Spleen (tissue), 7 donors: Measurements from ENCODE around the gene GLYR1.

Source experiments
- POLR2A ChIP-seq, 3 donors: fragments of 450-650 bp; IDR thresholded peaks; one replicate each; pipeline ENCODE4 v1.5.1; 2017; ENCODE audit warnings: antibody characterized with exemption in 3 of 3, mild to moderate bottlenecking in 1 of 3
- TF ChIP-seq, protein P1 (sequence below), 11 experiments: fragments of 200-600 bp in 7 of 11; fragments of 450-650 bp in 4 of 11; sonication (generic) in 4 of 11; IDR thresholded peaks in 8 of 11; conservative IDR thresholded peaks in 3 of 11; 1 replicate in 7 of 11; 2 replicates in 4 of 11; pipeline versions ENCODE4 v1.4.0 to v1.8.0; 2016 to 2021; ENCODE audit warnings: antibody characterized with exemption in 11 of 11, inconsistent platforms in 4 of 11, mild to moderate bottlenecking in 1 of 11
- donor health status: DM: no; HTN: no; CAD: no; lungs with moderate emphysema.
- donor health status: DM: no; HTN: no; CAD: no.
- donor health status: DM: no; HTN: no; CAD: no.

DNA sequence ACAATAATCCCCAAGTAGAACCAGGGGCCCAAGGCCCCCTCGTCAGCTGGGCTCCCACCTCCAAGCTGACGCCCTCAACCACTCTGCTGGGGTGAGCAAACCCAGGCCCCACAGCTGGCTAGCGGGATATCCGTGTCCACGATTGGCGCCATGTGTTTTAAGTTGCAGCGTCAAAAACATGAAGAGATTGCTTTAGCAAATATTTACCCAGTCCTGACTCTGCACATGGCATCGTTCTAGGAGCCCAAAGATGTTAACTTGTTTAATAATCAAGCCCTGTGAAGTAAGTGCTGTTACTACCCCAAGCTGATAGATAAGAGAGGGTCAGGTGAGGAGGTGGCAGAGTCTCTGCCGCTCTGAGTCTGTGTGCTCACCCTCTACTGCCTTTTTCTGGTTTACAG, 58.6 kb downstream of the GLYR1 start:
- TF ChIP-seq, protein P1, sequence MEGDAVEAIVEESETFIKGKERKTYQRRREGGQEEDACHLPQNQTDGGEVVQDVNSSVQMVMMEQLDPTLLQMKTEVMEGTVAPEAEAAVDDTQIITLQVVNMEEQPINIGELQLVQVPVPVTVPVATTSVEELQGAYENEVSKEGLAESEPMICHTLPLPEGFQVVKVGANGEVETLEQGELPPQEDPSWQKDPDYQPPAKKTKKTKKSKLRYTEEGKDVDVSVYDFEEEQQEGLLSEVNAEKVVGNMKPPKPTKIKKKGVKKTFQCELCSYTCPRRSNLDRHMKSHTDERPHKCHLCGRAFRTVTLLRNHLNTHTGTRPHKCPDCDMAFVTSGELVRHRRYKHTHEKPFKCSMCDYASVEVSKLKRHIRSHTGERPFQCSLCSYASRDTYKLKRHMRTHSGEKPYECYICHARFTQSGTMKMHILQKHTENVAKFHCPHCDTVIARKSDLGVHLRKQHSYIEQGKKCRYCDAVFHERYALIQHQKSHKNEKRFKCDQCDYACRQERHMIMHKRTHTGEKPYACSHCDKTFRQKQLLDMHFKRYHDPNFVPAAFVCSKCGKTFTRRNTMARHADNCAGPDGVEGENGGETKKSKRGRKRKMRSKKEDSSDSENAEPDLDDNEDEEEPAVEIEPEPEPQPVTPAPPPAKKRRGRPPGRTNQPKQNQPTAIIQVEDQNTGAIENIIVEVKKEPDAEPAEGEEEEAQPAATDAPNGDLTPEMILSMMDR (IDR thresholded peaks at IDR 0.05 in 8 of 11, conservative IDR thresholded peaks at IDR 0.05 in 3 of 11): no peak
- no peak for TF ChIP-seq POLR2A (IDR thresholded peaks at IDR 0.05)
